ENCODE data around the gene MPV17L. TPM values are rescaled to one million over a fixed set of nuclear protein-coding genes. Genes with fewer than 3 reads are reported as not detected.
"Not testable (repeated sequence)": the region's sequence is repeated elsewhere in the genome, so short reads cannot be mapped to it uniquely, and the experiment has no call there.

The MPV17L gene
- total and polyA plus RNA-seq, 9 donors: 1.9 to 4.7 (median 3.0) TPM

- not testable (repeated sequence) for DNase-seq; H3K27ac ChIP-seq (ENCODE audit: low read length); H3K4me1 ChIP-seq (ENCODE audit: control insufficient read depth, insufficient read depth, low read length); H3K9me3 ChIP-seq (replicated peaks; ENCODE audit: control insufficient read depth, low read depth, low read length); H3K36me3 ChIP-seq (ENCODE audit: control insufficient read depth, insufficient read depth, low read length); H3K4me3 ChIP-seq (ENCODE audit: low read length); H3K27me3 ChIP-seq (ENCODE audit: control insufficient read depth, insufficient read depth, low read length)
- no CpG with 5 or more reads among the region's 6 CpGs for WGBS (ENCODE audit: insufficient coverage)
These were observed 7.5 kb upstream of the MPV17L start for GRCh38 chr16:15388060-15388459.

GRCh38 chr16:15389916-15390315, 5.6 kb upstream of the MPV17L start:
- not testable (repeated sequence) for H3K9me3 ChIP-seq (replicated peaks; ENCODE audit: control insufficient read depth, low read depth, low read length); H3K27ac ChIP-seq (ENCODE audit: low read length); H3K4me1 ChIP-seq (ENCODE audit: control insufficient read depth, insufficient read depth, low read length); H3K4me3 ChIP-seq (ENCODE audit: low read length); H3K27me3 ChIP-seq (ENCODE audit: control insufficient read depth, insufficient read depth, low read length); H3K36me3 ChIP-seq (ENCODE audit: control insufficient read depth, insufficient read depth, low read length); DNase-seq
- no CpG with 5 or more reads among the region's 5 CpGs for WGBS (ENCODE audit: insufficient coverage)

GRCh38 chr16:15393025-15393424, 2.5 kb upstream of the MPV17L start:
- no CpG with 5 or more reads among the region's 8 CpGs for WGBS (ENCODE audit: insufficient coverage)
- H3K27me3 ChIP-seq (ENCODE audit: control insufficient read depth, insufficient read depth, low read length); H3K9me3 ChIP-seq (replicated peaks; ENCODE audit: control insufficient read depth, low read depth, low read length); DNase-seq; H3K4me3 ChIP-seq (ENCODE audit: low read length); H3K27ac ChIP-seq (ENCODE audit: low read length); H3K36me3 ChIP-seq (ENCODE audit: control insufficient read depth, insufficient read depth, low read length); H3K4me1 ChIP-seq (ENCODE audit: control insufficient read depth, insufficient read depth, low read length): not testable (repeated sequence)

GRCh38 chr16:15396509-15396829, 915 bp downstream of the MPV17L start:
- H3K4me3 ChIP-seq (ENCODE audit: low read length); H3K27me3 ChIP-seq (ENCODE audit: control insufficient read depth, insufficient read depth, low read length); H3K4me1 ChIP-seq (ENCODE audit: control insufficient read depth, insufficient read depth, low read length); DNase-seq; H3K27ac ChIP-seq (ENCODE audit: low read length); H3K36me3 ChIP-seq (ENCODE audit: control insufficient read depth, insufficient read depth, low read length); H3K9me3 ChIP-seq (replicated peaks; ENCODE audit: control insufficient read depth, low read depth, low read length): not testable (repeated sequence)
- WGBS (ENCODE audit: insufficient coverage): 65% methylated on average over 8 of the region's 8 CpGs

- H3K27ac ChIP-seq (ENCODE audit: low read length): no peak overlapping the region
- H3K4me1 ChIP-seq (ENCODE audit: control insufficient read depth, insufficient read depth, low read length): no peaks in the 10 kb centered on the region
- WGBS (ENCODE audit: insufficient coverage): 87% methylated on average over 4 of the region's 11 CpGs
- DNase-seq: no peak
- no peak overlapping the region for H3K4me3 ChIP-seq (ENCODE audit: low read length)
- no peaks in the 10 kb centered on the region for H3K27me3 ChIP-seq (ENCODE audit: control insufficient read depth, insufficient read depth, low read length)
- peaks cover under 1% of the 10 kb centered on the region for H3K36me3 ChIP-seq (ENCODE audit: control insufficient read depth, insufficient read depth, low read length)
- no peaks in the 10 kb centered on the region for H3K9me3 ChIP-seq (replicated peaks; ENCODE audit: control insufficient read depth, low read depth, low read length)
These were observed 1.5 kb downstream of the MPV17L start for GRCh38 chr16:15396948-15397594.

GRCh38 chr16:15398618-15399316, 3.2 kb downstream of the MPV17L start:
- no peaks in the 10 kb centered on the region for H3K9me3 ChIP-seq (replicated peaks; ENCODE audit: control insufficient read depth, low read depth, low read length)
- no peak overlapping the region for H3K4me3 ChIP-seq (ENCODE audit: low read length)
- no peaks in the 10 kb centered on the region for H3K27me3 ChIP-seq (ENCODE audit: control insufficient read depth, insufficient read depth, low read length)
- no peak overlapping the region for H3K27ac ChIP-seq (ENCODE audit: low read length)
- H3K4me1 ChIP-seq (ENCODE audit: control insufficient read depth, insufficient read depth, low read length): no peaks in the 10 kb centered on the region
- H3K36me3 ChIP-seq (ENCODE audit: control insufficient read depth, insufficient read depth, low read length): peaks cover 3% of the 10 kb centered on the region
- 77% methylated on average over 4 of the region's 14 CpGs for WGBS (ENCODE audit: insufficient coverage)
- DNase-seq: no peak

GRCh38 chr16:15399317-15399716, 3.8 kb downstream of the MPV17L start:
- WGBS (ENCODE audit: insufficient coverage): 81% methylated on average over 2 of the region's 3 CpGs

GRCh38 chr16:15400314-15400713, 4.8 kb downstream of the MPV17L start:
- H3K27me3 ChIP-seq (ENCODE audit: control insufficient read depth, insufficient read depth, low read length); DNase-seq; H3K4me3 ChIP-seq (ENCODE audit: low read length); H3K36me3 ChIP-seq (ENCODE audit: control insufficient read depth, insufficient read depth, low read length); H3K27ac ChIP-seq (ENCODE audit: low read length); H3K4me1 ChIP-seq (ENCODE audit: control insufficient read depth, insufficient read depth, low read length); H3K9me3 ChIP-seq (replicated peaks; ENCODE audit: control insufficient read depth, low read depth, low read length): not testable (repeated sequence)
- WGBS (ENCODE audit: insufficient coverage): 91% methylated on average over 4 of the region's 6 CpGs

More at GRCh38 chr16:15399317-15399716, 3.8 kb downstream of the MPV17L start:
- H3K4me1 ChIP-seq (ENCODE audit: control insufficient read depth, insufficient read depth, low read length): no peaks in the 10 kb centered on the region
- peaks cover 3% of the 10 kb centered on the region for H3K36me3 ChIP-seq (ENCODE audit: control insufficient read depth, insufficient read depth, low read length)
- no peak overlapping the region for H3K27ac ChIP-seq (ENCODE audit: low read length)
- H3K27me3 ChIP-seq (ENCODE audit: control insufficient read depth, insufficient read depth, low read length): no peaks in the 10 kb centered on the region
- DNase-seq: no peak
- H3K9me3 ChIP-seq (replicated peaks; ENCODE audit: control insufficient read depth, low read depth, low read length): no peaks in the 10 kb centered on the region
- H3K4me3 ChIP-seq (ENCODE audit: low read length): no peak overlapping the region

- Histone ChIP-seq H3K4me1 (ENCODE audit: control insufficient read depth, insufficient read depth, low read length) (no peaks in the 10 kb centered on the region), H3K27ac (ENCODE audit: low read length) (no peak overlapping the region), H3K27me3 (ENCODE audit: control insufficient read depth, insufficient read depth, low read length) (no peaks in the 10 kb centered on the region), H3K36me3 (ENCODE audit: control insufficient read depth, insufficient read depth, low read length) (peaks cover 3% of the 10 kb centered on the region), H3K9me3 (replicated peaks; ENCODE audit: control insufficient read depth, low read depth, low read length) (no peaks in the 10 kb centered on the region), H3K4me3 (ENCODE audit: low read length) (no peak overlapping the region)
- no CpG with 5 or more reads among the region's 3 CpGs for WGBS (ENCODE audit: insufficient coverage)
- DNase-seq: no peak
These were observed 6.4 kb downstream of the MPV17L start for GRCh38 chr16:15401972-15402371.

GRCh38 chr16:15403392-15403995, 7.9 kb downstream of the MPV17L start:
- WGBS (ENCODE audit: insufficient coverage): 93% methylated on average over 3 of the region's 9 CpGs
- DNase-seq: no peak
- Histone ChIP-seq H3K4me3 (ENCODE audit: low read length) (no peak overlapping the region), H3K4me1 (ENCODE audit: control insufficient read depth, insufficient read depth, low read length) (no peaks in the 10 kb centered on the region), H3K27me3 (ENCODE audit: control insufficient read depth, insufficient read depth, low read length) (no peaks in the 10 kb centered on the region), H3K27ac (ENCODE audit: low read length) (no peak overlapping the region), H3K9me3 (replicated peaks; ENCODE audit: control insufficient read depth, low read depth, low read length) (no peaks in the 10 kb centered on the region), H3K36me3 (ENCODE audit: control insufficient read depth, insufficient read depth, low read length) (peaks cover 3% of the 10 kb centered on the region)
